Embryonic facial prominence (tissue), 1 donor: ENCODE data around the gene ABCA10.
"Not testable (repeated sequence)": the region's sequence is repeated elsewhere in the genome, so short reads cannot be mapped to it uniquely, and the experiment has no call there.

Source experiments
- DNase-seq: peaks from one replicate; pipeline ENCODE4 v3.0.0-alpha.2; 2016; ENCODE audit errors: extremely low spot score

Gene ABCA10

GRCh38 chr17:69227541-69227940 is 1.1 kb downstream of the ABCA10 start:
- DNase-seq = no peak

- DNase-seq = no peak
Measured at GRCh38 chr17:69223809-69224208, 4.8 kb downstream of the ABCA10 start.

GRCh38 chr17:69222707-69223258 is 5.8 kb downstream of the ABCA10 start:
- no peak for DNase-seq

- no peak for DNase-seq
Measured at GRCh38 chr17:69220098-69220497, 8.5 kb downstream of the ABCA10 start.

GRCh38 chr17:69218986-69219385 is 9.6 kb downstream of the ABCA10 start:
- no peak for DNase-seq

- no peak for DNase-seq
Measured at GRCh38 chr17:69213059-69213813, 15.4 kb downstream of the ABCA10 start.

- no peak for DNase-seq
Measured at GRCh38 chr17:69208640-69209039, 20.0 kb downstream of the ABCA10 start.

GRCh38 chr17:69207151-69207550 is 21.5 kb downstream of the ABCA10 start:
- no peak for DNase-seq

- no peak for DNase-seq
Measured at GRCh38 chr17:69198238-69198637, 30.4 kb downstream of the ABCA10 start.

GRCh38 chr17:69196105-69196653 is 32.4 kb downstream of the ABCA10 start:
- not testable (repeated sequence) for DNase-seq

GRCh38 chr17:69192754-69193153 is 35.9 kb downstream of the ABCA10 start:
- DNase-seq = no peak

- no peak for DNase-seq
Measured at GRCh38 chr17:69188796-69189195, 39.8 kb downstream of the ABCA10 start.

- peak; percentile 9 for DNase-seq
Measured at GRCh38 chr17:69188064-69188463, 40.6 kb downstream of the ABCA10 start.

GRCh38 chr17:69187294-69187693 is 41.3 kb downstream of the ABCA10 start:
- no peak for DNase-seq

- no peak for DNase-seq
Measured at GRCh38 chr17:69179227-69179952, 49.2 kb downstream of the ABCA10 start.

GRCh38 chr17:69176457-69176795 is 52.2 kb downstream of the ABCA10 start:
- DNase-seq = no peak

- no peak for DNase-seq
Measured at GRCh38 chr17:69175625-69176456, 52.8 kb downstream of the ABCA10 start.

- no peak for DNase-seq
Measured at GRCh38 chr17:69175262-69175624, 53.4 kb downstream of the ABCA10 start.

- DNase-seq = no peak
Measured at GRCh38 chr17:69173118-69173517, 55.5 kb downstream of the ABCA10 start.

- DNase-seq = no peak
Measured at GRCh38 chr17:69170377-69170776, 58.2 kb downstream of the ABCA10 start.

GRCh38 chr17:69168642-69169041 is 60.0 kb downstream of the ABCA10 start:
- DNase-seq = not testable (repeated sequence)

- no peak for DNase-seq
Measured at GRCh38 chr17:69166957-69167356, 61.7 kb downstream of the ABCA10 start.
